ENCODE data around the gene RSAD2. TPM values are rescaled to one million over a fixed set of nuclear protein-coding genes. Genes with fewer than 3 reads are reported as not detected.

Gene RSAD2
- total and polyA plus RNA-seq, 9 of the 15 experiments (the other 6 are each of a cell fraction or from before 2014, with no cell fraction given), result 0.15 to 1.4 (median 0.28) TPM

- ATAC-seq (no peak), DNase-seq (ENCODE audit: extremely low read depth in 1 of 4, low spot score in 3 of 4) (no peak), FAIRE-seq (no peak)
- no peaks in the 10 kb centered on the region for H3K36me3 ChIP-seq (ENCODE audit: control insufficient read depth, insufficient read depth, low read length)
- H2AFZ ChIP-seq (ENCODE audit: low read depth, low read length), result no peak overlapping the region
- H3K9ac ChIP-seq (ENCODE audit: insufficient read depth in 1 of 2, low read depth in 2 of 2, low read length in 2 of 2), result no peak overlapping the region
- no peak overlapping the region for H3K27ac ChIP-seq (ENCODE audit: extremely low read depth, low read depth, low read length)
- H3K9me3 ChIP-seq (replicated peaks; ENCODE audit: control insufficient read depth, insufficient read depth, low read depth, low read length), result no peaks in the 10 kb centered on the region
- H3K27me3 ChIP-seq (ENCODE audit: control insufficient read depth in 2 of 2, insufficient read depth in 2 of 2, low read length in 2 of 2), result no peaks in the 10 kb centered on the region
- in situ Hi-C loops (cut with MboI) (no loop called here), intact Hi-C loops (cut with micrococcal nuclease) (no loop called here)
- H3K4me2 ChIP-seq (ENCODE audit: insufficient read depth, low read length), result no peak overlapping the region
- BruUV-seq (replicated peaks), result no TSS peak
- ChIA-PET POLR2A (no interaction called here), CTCF (ENCODE audit: low intra/inter-chr PET ratio) (no interaction called here)
- no peaks in the 10 kb centered on the region for H3K79me2 ChIP-seq (ENCODE audit: control insufficient read depth, insufficient read depth, low read length)
- WGBS (ENCODE audit: insufficient coverage, low coverage, missing lambda C conversion rate), result 50% methylated on average over 3 of the region's 3 CpGs
- H3K4me3 ChIP-seq, result no peak overlapping the region
- TF ChIP-seq ZNF76 (CRISPR knock-in tag; IDR thresholded peaks at IDR 0.05; ENCODE audit: borderline replicate concordance) (no peak), E2F5 (CRISPR knock-in tag; IDR thresholded peaks at IDR 0.05) (no peak), TCFL5 (CRISPR knock-in tag; conservative IDR thresholded peaks at IDR 0.05) (no peak), TCF3 (CRISPR knock-in tag; IDR thresholded peaks at IDR 0.05) (no peak), HDAC1 (IDR thresholded peaks at IDR 0.05) (no peak), BHLHE40 (IDR thresholded peaks at IDR 0.05; ENCODE audit: low read length) (no peak), ZNF41 (CRISPR knock-in tag; conservative IDR thresholded peaks at IDR 0.05) (no peak), EP400 (IDR thresholded peaks at IDR 0.05) (no peak), SMARCC2 (IDR thresholded peaks at IDR 0.05; ENCODE audit: low read depth) (no peak)
- 0 out of 2 replicates have a peak, but pooled peaks cover 6% of the 10 kb centered on the region for H4K20me1 ChIP-seq (replicated peaks; ENCODE audit: control insufficient read depth, insufficient read depth, low read length)
- H3K4me1 ChIP-seq (replicated peaks in 1 of 2; ENCODE audit: control insufficient read depth in 2 of 2, insufficient read depth in 2 of 2, low read length in 2 of 2), result no peaks in the 10 kb centered on the region; a peak in 2 of 5 replicates
- H3K9me1 ChIP-seq (ENCODE audit: control insufficient read depth, insufficient read depth, low read length), result no peaks in the 10 kb centered on the region
Measured at GRCh38 chr2:6933911-6934310, 56.3 kb downstream of the RSAD2 start.
